Amniotic epithelial cell (primary cell): ENCODE data around the gene ANO6.
"Not testable (repeated sequence)": the region's sequence is repeated elsewhere in the genome, so short reads cannot be mapped to it uniquely, and the experiment has no call there.

Source experiments
- DNase-seq: peaks from one replicate; pipeline ENCODE4 v3.0.0-alpha.2; 2010; ENCODE audit warnings: low read depth

ANO6 gene

GRCh38 chr12:45309836-45310626, 94.1 kb downstream of the ANO6 start:
- DNase-seq, result peak; percentile 70

GRCh38 chr12:45310627-45310968, 94.7 kb downstream of the ANO6 start:
- no peak for DNase-seq

GRCh38 chr12:45312012-45312411, 96.1 kb downstream of the ANO6 start:
- DNase-seq, result no peak

GRCh38 chr12:45314770-45315169, 98.9 kb downstream of the ANO6 start:
- no peak for DNase-seq

GRCh38 chr12:45315462-45315861, 99.6 kb downstream of the ANO6 start:
- DNase-seq, result no peak

- not testable (repeated sequence) for DNase-seq
Measured at GRCh38 chr12:45317261-45317660, 101.4 kb downstream of the ANO6 start.

GRCh38 chr12:45322810-45323209, 106.9 kb downstream of the ANO6 start:
- no peak for DNase-seq

GRCh38 chr12:45324391-45324790, 108.5 kb downstream of the ANO6 start:
- peak; percentile 16 for DNase-seq

GRCh38 chr12:45326358-45326975, 110.6 kb downstream of the ANO6 start:
- DNase-seq, result no peak

GRCh38 chr12:45327823-45328383, 112.0 kb downstream of the ANO6 start:
- peak; percentile 42 for DNase-seq

- peak; percentile 73 for DNase-seq
Measured at GRCh38 chr12:45329238-45329637, 113.3 kb downstream of the ANO6 start.

GRCh38 chr12:45329702-45330101, 113.8 kb downstream of the ANO6 start:
- DNase-seq, result no peak

- peak; percentile 8 for DNase-seq
Measured at GRCh38 chr12:45331552-45331951, 115.7 kb downstream of the ANO6 start.

GRCh38 chr12:45334396-45334795, 118.5 kb downstream of the ANO6 start:
- no peak for DNase-seq

- DNase-seq, result peak; percentile 99
Measured at GRCh38 chr12:45336331-45336730, 120.4 kb downstream of the ANO6 start.

GRCh38 chr12:45336762-45337596, 121.1 kb downstream of the ANO6 start:
- peak; percentile 89 for DNase-seq

- no peak for DNase-seq
Measured at GRCh38 chr12:45337835-45338234, 121.9 kb downstream of the ANO6 start.

GRCh38 chr12:45338272-45338671, 122.4 kb downstream of the ANO6 start:
- no peak for DNase-seq

GRCh38 chr12:45339035-45339434, 123.1 kb downstream of the ANO6 start:
- no peak for DNase-seq

GRCh38 chr12:45342171-45342570, 126.3 kb downstream of the ANO6 start:
- no peak for DNase-seq

GRCh38 chr12:45342848-45343247, 127.0 kb downstream of the ANO6 start:
- DNase-seq, result no peak

GRCh38 chr12:45343269-45344051, 127.6 kb downstream of the ANO6 start:
- peak; percentile 21 for DNase-seq
